ENCODE measurements around the gene CPT1B. TPM values are rescaled to one million over a fixed set of nuclear protein-coding genes. Genes with fewer than 3 reads are reported as not detected.
A peak's percentile ranks its signal among the peaks of the same experiment; 100 is the strongest.

The CPT1B gene
- total and polyA plus RNA-seq, 2 donors (not counting 1 experiment from before 2014, with no cell fraction given), result 55.0 to 109 TPM

DNA sequence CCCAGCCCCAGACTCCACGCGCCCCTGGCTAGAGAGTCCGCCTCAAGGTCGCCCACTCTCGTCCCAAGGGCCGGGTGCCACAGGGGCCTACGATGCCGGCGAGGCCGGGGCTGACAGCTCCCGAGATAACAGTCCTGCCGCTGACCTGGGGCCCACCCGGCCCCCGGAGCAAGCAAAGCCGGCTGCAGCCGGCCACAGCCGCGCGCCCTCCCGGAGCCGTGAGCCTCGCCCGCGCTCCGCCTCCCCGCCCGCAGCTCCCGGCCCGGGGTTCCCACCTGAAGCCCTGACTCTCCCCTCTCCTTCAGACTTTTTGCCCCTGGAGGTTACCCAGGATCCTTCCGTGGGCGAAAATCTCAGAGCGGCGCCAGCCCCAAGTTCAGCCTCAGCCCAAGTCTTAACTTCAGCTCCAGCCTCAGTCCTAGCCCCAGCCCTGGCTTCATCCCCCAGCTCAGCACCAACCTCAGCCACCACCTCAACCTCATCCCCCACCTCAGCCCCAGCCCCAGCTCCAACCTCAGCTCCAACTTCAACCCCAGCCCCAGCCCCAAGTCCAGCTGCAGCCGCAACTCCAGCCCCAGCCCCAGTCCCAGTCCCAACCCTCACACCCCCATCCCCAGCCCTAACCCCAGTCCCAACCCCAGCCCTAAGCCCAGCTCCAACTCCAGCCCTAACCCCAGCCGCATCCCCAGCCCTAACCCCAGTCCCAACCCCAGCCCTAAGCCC is 30.8 kb downstream of the CPT1B start:
- H4K20me1 ChIP-seq (ENCODE audit: control insufficient read depth, insufficient read depth, low read length, poor library complexity, severe bottlenecking), result no peaks in the 10 kb centered on the region
- ChIA-PET POLR2A (interaction anchor here (0.6 to 2.7 kb wide), 11 partner anchors 8 to 253 kb away, joined by 5 to 23 read pairs (median 8); partner anchors contain the start of genes LMF2, NCAPH2, SCO2 and SYCE3), CTCF (interaction anchor here (0.8 to 3.9 kb wide), 9 partner anchors 8 to 240 kb away, joined by 3 to 17 read pairs (median 6); partner anchors contain the start of genes CHKB, PLXNB2, SCO2 and SYCE3)
- no peaks in the 10 kb centered on the region for H3K9me3 Mint-ChIP-seq (ENCODE audit: insufficient read depth)
- intact Hi-C loops (cut with micrococcal nuclease), result no loop called here
- DNase-seq, result no peak
- H3K27ac Mint-ChIP-seq, result no peak overlapping the region
- peaks cover 23% of the 10 kb centered on the region for H3K79me2 ChIP-seq (ENCODE audit: control insufficient read depth, insufficient read depth, low read length)
- ATAC-seq (ENCODE audit: low read depth), result no peak
- no peaks in the 10 kb centered on the region for H3K27me3 Mint-ChIP-seq
- WGBS (ENCODE audit: insufficient coverage), result 79% methylated on average over 34 of the region's 35 CpGs
- H3K4me1 Mint-ChIP-seq, result peaks cover 32% of the 10 kb centered on the region
- peak overlapping the region; percentile 98 for H3K4me2 ChIP-seq (replicated peaks; ENCODE audit: low read depth, low read length, poor library complexity, severe bottlenecking)
- H3K4me1 ChIP-seq (ENCODE audit: control insufficient read depth in 2 of 2, insufficient read depth in 2 of 2, low read length in 2 of 2), result peaks cover 32 to 47% of the 10 kb centered on the region in 2 donors
- no peak overlapping the region for H3K27ac ChIP-seq (ENCODE audit: low read length in 2 of 2)
- no peak overlapping the region for H3K4me3 ChIP-seq (ENCODE audit: control extremely low read depth in 1 of 5, extremely low read depth in 1 of 5, insufficient read depth in 1 of 5, low read depth in 2 of 5, low read length in 4 of 5)
- no peak overlapping the region for H3K4me3 Mint-ChIP-seq
- H3K27me3 ChIP-seq (replicated peaks in 1 of 4; ENCODE audit: control extremely low read depth in 1 of 4, control insufficient read depth in 3 of 4, insufficient read depth in 4 of 4, low read length in 3 of 4), result no peaks in the 10 kb centered on the region
- TF ChIP-seq, protein P1, sequence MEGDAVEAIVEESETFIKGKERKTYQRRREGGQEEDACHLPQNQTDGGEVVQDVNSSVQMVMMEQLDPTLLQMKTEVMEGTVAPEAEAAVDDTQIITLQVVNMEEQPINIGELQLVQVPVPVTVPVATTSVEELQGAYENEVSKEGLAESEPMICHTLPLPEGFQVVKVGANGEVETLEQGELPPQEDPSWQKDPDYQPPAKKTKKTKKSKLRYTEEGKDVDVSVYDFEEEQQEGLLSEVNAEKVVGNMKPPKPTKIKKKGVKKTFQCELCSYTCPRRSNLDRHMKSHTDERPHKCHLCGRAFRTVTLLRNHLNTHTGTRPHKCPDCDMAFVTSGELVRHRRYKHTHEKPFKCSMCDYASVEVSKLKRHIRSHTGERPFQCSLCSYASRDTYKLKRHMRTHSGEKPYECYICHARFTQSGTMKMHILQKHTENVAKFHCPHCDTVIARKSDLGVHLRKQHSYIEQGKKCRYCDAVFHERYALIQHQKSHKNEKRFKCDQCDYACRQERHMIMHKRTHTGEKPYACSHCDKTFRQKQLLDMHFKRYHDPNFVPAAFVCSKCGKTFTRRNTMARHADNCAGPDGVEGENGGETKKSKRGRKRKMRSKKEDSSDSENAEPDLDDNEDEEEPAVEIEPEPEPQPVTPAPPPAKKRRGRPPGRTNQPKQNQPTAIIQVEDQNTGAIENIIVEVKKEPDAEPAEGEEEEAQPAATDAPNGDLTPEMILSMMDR (IDR thresholded peaks at IDR 0.05), result no peak
- H3K9ac ChIP-seq (ENCODE audit: low read length), result no peak overlapping the region
- H3K9me3 ChIP-seq (ENCODE audit: control extremely low read depth in 1 of 3, control insufficient read depth in 2 of 3, insufficient read depth in 1 of 3, low read length in 2 of 3), result no peaks in the 10 kb centered on the region
- no peaks in the 10 kb centered on the region for H3K36me3 ChIP-seq (replicated peaks in 1 of 2; ENCODE audit: control extremely low read depth in 1 of 2, control insufficient read depth in 1 of 2, extremely low read depth in 1 of 2, insufficient read depth in 2 of 2, low read length in 1 of 2)
- no peak overlapping the region for H2AFZ ChIP-seq (ENCODE audit: insufficient read depth, low read depth, low read length, poor library complexity, severe bottlenecking)
